NCI-H510A (cell line): ENCODE measurements around the gene ABCD3.

Experiments used
- DNase-seq: peaks from one replicate; lab custom pipeline; 2025; lab: John Stamatoyannopoulos, UW

ABCD3 gene

DNA sequence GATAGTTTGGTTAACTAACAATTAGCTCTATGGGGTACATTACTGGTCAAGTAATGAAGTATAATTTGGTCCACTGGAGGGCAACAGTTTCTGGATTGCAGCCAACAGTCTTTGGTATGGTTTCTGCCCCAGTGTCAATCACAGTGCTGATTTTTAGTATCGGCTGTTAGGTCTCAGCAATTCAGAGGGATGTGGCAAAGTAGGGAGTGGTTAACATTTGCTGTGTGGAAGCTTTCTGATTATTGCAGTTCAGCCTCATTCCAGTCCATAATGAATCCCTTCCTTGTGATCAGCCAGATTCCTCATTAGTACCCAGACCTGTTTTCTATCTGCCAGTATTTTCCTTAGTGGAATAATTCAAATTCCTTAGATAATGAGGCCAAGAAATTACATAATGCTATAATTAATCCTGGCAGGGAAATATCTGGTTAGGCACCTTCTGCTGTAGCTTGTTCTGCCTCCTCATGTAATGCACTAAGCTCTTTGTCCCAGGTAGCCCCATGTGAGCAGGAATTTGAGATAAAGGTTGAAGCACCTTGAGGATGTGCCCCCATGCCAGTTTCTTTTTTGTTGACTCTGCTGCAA is 109.3 kb downstream of the ABCD3 start:
- no peak for DNase-seq

DNA sequence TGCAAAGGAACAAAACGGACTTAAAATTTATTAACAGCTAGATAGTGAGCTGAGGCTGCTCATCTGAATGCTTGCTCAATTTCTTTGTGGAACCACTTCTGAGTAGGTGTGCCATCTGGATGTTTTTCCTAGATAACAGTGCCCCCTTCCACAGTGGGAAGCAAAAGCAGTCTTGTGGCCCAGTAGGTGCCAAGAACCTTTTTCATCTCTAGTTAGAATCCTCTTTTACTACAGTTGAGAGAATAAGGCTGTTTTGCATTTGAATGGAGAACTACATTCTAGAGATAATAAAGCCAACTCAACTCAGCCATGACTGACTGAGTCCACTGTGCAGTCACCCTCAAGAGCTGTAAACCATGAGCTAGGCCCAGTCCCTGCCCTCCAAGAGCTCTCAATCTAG is 110.1 kb downstream of the ABCD3 start:
- no peak for DNase-seq

DNA sequence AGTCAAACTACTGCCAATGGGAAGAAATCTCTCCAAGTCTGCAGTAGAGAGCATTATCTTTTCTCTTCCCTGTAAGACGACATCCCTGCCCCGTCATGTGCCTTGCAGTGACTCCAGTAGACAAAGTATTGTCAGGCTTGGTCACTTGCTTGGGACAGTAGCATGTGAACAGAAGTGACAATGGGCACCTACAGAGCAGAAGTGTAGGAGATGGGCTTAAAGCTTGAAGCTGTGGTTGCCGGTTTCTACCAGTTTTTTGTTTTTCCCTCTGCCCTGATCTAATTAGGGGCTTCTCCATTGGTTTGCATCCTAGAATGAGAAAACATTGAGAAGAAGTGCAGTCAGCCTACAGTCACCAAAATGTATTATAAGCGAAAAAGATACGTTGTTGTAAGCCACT is 110.6 kb downstream of the ABCD3 start:
- no peak for DNase-seq

DNA sequence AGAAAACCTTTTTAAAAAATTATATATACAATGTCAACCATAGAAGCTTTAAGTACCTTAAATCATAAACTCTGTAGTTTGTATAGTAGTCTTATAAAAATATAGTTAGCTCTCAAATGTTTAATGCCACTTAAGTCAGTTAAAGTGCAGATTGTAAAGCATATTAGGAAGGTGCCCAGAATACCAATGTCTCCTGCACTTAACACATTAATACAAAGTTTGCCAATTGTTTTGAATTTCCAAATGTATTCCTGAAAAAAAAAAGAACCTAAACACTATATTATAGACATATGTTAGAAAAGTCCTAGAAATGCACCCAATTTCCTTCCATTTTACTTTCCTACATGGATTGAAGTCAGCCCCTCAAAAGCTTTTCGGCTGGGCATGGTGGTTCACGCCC is 111.2 kb downstream of the ABCD3 start:
- no peak for DNase-seq

DNA sequence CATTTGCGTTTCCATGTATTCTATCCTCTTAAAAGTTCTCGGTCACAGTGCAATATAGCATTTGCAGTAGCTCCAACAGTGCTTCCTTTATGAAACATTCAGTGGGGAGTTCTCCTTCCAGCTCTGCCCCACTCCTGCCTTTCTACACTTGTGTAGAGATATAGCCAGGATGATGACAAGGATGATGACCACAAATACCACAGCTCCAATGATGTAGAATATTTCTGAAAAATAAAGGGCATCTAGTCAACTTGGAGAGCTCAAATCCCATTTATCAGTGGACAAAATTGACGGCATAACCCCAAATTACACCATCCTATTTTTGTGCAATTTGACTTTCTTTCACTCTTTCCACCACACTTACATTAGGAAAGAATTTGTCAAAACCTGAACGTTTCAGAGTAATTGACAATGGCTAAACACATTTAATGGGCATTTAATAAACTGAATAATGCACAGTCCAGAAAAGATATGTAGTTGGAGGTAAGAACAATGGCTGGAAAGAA is 112.2 kb downstream of the ABCD3 start:
- DNase-seq: no peak

DNA sequence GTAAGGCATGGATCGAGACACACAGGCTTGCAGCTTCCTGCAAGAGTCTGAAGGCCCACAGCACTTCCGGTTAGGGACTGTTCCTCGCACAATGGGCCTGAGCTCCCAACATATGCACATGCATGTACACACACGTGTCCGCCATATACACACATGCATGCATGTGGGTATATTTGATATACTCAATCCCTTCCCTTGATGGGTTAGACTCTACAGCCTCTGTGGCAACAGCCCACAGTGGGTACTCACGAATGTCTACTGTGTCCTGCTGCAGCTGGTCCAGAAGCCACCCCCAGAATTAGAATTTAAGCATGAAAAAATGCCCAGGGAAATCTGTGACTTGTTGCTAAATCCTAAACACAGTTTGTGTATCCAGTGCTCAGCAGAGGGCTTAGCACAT is 113.5 kb downstream of the ABCD3 start:
- DNase-seq: no peak

DNA sequence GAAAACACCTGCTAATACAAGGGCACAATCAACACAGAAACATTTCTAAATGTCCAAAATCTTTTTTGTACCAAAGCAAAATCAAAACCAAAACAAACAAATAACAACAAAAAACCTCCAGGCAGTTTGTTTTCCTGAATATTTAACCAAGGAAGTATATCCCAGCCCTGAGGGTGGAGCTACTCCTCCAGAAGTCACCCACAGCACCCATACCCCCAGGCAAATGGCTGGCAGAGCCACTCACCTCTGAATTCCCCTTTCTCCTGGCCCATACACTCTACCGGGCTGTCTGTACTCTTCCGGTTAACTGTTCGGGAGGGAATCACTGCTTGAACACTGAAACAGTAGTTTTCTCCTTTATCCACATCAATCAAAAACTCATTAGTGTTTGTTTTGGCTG is 113.9 kb downstream of the ABCD3 start:
- no peak for DNase-seq

DNA sequence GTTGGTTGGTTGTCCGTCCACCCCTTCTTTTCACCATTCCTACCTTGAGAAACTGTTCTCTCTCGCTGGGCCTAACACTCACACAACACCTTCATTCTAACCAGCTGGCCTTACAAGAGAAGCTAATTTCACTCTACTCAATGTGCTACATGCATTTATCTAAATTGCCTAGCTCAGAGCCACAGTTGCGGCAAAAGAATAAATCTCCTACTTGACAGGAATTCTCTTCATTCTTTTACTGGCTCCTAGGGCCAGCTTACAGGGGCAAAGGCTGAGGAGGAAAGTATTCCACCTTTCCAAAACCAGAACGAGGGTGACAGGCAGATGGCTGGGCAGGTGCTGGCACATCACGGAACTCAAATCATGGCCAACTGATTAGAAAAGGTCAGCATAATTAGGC is 116.9 kb downstream of the ABCD3 start:
- no peak for DNase-seq

DNA sequence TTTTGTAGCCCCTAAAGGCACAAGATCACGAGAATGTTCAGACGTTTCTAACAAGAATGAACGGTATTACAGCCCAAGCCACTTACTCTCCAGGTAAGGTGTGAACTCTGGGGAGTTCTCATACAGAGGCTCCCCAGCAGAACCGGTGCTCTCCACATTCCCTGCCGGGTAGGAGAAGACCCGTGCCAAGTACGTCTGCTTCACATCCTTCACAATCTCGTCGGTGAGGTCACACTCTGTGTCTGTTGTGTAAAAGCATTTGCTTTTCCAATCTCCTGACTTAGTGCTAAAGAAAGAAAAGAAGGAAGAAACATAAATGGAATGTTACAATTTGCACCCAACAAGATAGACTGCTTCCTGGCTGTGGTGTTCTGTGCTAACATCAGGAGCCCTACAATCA is 117.7 kb downstream of the ABCD3 start:
- no peak for DNase-seq

DNA sequence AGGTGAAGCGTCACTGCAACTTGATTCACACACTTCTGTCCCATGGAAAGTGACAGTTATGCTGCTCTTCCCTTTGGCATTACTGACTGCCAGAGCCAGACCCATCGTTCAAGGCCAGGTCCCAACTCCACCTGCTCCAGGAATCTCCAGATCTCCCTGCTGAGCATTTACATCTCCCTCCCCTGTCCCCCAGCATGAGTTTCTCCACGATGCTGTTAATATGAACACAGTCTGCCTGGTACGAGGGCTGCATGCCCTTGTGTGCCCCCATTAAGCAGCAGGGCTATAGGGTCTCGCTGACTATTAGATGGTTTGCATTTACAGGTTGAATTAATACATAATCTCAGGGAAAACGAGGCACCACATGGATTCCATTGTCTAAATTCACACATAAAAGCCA is 119.1 kb downstream of the ABCD3 start:
- no peak for DNase-seq

DNA sequence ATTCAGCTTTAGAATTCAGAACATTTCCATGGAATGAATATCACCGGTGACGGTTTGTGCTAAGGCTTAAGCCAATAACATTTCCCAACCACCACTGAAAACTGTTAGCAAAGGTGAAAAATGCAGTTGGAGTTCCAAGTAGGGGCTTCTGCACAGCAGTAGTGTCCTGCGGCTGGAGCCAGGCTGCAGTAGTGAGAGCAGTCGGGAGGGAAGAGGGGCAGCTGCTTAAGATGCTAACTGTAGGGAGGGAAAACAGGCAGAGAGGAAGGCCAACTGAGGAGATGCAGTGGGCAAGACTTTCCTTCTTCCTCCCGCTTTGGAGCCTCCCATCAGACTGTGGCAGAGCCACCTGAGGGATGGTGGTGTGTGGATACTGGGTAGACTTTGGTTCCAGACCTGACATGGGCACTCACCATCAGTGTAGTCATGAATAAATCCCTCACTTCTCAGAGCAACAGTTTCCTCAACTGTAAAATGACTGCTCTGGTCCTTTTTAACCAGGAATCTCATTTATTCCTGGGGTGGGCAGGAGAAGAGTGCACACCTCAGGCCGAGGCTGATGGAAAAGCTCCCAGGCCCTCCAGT is 120.1 kb downstream of the ABCD3 start:
- no peak for DNase-seq

DNA sequence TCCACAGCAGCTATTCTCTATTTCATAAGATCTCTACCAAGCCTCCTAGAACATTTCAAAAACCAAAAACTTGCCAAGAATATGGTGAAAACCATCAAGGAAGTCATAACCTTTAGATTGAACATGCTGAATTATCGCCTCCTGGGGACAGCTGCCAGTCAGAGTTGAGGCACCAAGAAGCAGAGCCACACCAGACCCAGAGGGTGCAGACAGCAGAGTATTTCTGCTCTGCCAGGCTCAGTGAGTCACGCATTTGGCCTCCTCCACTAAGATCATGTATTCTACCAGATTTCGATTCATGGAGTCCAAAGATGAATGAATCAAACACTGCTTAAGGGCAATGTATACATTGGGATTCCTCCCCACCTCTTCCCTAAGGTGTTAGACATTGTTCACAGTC is 121.3 kb downstream of the ABCD3 start:
- no peak for DNase-seq

DNA sequence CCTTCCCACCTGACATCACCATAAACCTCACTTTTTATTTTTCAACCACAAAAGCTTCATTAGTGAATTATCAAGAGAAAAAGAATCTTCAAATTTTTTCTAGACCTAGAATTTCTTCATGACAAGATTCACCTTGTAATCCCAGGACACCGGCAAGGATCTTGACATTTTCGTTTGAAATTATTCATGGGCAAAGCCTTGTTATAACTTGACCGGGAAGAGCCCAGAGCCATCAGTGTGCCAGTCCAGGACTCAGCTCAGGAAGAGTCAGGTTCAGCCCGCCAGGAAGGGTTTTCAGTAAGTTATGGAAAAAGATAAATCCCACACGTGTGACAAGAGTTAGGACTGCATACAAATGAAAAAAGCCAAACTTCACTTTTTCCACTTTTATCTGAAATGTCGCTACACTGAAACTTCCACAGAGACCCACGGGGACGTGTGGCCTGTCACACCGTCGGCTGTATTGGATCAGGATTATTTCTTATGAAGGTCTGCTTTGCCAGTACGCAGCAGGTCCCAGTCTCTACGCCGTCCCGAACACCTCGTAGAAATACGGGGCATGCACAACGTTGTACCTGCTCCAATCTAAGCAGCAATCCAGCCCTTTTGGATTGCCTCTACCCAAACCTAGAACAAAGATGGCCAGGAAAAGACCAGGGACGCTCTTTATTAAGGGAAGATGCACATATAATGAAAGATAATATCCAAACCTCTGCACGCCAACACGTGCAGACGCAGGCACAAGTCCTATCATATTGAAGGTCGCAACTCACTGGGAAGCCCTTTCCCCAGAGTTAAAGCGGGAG is 122.5 kb downstream of the ABCD3 start:
- no peak for DNase-seq

DNA sequence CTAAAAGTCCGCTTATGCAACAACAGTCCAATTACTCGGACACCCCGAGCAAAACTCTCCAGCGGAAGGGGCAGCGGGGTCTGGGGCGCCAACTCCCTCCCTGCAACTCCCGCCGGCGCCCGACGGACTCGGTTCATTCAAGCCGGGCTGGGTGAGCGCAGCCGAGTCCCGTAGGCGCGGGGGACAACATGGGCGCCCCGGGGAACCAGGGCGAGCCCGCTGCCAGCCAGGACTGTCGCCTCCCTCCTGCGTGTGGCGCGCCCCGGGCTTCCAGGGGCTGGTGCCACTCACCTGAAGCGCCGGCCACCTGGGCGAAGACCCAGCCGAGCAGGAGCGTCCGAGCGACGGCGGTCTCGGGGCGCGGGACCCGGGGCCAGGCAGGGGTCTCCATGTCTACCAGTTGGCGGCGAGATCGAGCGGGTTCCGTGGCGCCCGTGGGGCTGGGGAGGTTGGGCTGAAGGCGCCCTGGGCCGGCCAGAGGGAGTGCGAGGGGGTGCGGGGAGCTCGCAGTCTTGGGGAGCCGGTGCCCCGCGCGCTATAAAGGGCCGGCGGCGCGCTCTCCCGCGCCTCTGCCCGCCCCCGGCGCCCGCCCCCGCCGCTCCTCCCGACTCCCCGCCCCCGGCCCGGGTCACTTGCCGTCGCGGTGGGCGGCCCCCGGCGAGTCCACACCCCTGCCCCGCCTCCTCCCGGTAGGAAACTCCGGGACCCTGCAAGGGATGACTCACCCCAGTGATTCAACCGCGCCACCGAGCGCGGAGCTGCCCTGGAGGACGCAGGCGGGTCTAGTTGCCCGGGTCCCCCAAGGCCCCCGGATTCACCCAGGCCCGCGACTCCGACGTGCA is 123.3 kb downstream of the ABCD3 start, which contains the start of gene F3:
TSS of gene F3 (minus strand) at position 514 of the 842 bp plus-strand sequence. CDS start at position 391, 123 bp downstream.
- peak; percentile 80 for DNase-seq

DNA sequence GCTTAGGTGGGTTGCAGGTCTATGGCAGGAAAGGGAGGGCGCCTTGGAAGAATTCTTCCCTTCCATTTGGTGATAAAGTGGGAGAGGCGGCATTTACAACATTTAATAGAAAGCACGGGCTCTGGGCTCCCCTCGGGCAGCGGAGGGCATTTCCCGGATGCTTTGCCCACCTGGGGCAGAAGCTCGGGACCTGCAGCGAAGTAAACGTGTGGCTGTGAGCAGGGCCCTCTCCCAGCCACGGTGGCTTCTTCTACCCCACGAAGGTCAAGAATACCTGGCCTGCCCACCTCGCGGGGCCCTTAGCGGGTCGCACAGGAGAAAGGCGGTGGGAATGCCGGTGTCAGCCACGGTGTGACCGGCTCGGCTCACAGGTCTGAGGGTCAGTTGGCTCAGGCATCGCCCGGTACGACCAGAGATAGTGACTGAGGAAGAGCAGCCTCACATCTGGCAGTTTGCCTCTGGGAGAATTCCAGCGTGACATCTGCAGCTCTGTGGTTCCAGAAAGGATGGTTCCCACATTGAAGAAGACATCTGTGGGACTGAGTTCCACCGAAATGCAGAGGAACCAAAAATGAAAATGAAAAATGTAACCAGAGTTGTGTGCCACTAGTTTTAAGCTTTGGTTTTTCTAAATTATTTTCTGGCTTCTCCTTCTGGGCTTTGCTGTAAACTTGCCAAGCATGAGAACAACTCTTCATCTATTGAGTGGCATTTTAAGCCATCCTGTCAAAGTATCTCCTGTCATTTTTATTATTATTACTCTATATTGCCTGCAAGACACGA is 124.1 kb downstream of the ABCD3 start:
- no peak for DNase-seq

DNA sequence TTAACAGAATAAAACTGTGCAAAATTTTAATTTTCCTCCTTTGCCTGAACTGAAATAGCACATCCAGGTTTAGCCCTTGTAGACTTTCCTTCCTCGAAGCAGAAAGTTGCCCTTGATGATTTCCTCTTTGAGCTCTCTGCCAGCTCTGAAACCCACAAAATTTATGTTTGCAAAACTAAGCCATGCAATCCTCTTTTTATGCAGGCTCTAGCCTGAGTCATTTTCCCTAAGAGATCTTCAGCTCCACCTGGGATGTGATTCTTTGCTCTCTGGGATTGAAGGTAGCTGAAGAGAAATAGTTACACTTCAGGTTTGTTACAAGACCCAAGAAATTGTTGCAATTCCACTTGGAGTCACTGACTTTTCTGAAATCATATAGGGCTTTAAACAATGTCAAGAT is 124.8 kb downstream of the ABCD3 start:
- no peak for DNase-seq

DNA sequence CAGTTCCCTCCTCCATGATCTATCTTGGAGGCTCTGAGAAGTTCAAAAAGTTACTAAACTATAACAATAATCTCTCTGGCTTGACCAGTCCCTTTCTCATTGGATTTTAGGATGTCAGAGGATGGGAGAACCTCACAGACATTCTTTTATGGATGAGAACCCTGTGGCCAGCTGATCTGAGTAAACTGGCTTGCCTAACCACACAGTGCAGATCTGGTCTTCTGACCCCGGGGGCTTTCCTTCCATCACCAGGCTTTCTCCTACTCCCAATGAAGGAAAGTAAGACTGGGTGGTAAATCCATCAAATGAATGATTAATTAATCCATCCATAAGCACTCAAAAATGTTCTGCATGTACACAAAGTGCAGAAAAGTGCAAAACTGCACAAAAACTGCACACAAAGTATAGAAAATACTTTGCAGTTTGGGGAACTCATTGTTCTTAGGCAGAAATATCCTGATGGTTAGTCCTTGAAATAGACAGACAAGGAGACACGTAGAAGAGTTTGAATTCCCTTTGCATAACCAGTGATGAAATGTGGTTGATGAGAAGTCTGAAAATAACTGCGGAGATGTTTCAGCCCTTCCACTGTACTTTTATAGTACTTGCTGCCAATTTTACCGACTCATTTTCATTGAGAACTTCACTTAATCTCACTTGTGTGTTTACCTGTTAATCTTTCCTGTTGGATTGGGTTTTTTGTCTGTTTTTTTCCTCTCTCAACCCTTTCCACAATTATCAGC is 125.9 kb downstream of the ABCD3 start:
- no peak for DNase-seq

DNA sequence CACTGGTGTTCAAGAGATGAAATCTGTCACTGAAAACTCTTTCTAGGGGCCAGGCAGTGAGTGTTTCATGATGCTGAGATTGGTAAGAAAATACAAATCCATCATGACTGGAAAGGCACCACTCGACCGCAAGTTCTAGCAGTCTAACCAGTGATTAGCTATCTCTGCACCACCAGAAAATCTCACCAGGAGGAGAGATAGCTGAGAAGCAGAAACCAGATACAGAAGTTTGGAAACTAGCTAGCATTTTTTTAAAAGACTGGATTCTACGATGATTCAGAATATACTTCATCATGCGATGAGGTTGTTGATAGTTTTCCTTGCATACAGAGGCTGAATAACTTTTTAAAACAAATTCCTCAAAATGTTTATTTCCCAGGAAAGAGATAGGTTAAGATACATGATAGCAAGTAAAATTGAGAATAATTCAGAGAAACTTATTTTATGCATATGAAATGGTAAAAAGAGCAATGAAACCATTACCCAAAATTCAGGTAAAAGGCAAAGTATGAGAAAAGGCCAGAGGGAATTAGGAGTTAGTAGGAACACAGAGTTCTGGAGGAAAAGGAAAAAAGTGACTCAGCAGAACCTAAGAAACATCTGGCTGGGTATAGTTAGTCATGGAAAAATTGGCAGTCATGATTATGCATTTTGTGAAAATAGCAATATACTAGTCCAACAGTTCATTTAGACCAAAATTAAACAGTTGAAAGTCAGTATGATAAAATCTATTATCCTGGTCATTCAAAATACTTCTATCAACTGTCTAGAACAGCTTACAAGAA is 126.7 kb downstream of the ABCD3 start:
- DNase-seq: no peak

DNA sequence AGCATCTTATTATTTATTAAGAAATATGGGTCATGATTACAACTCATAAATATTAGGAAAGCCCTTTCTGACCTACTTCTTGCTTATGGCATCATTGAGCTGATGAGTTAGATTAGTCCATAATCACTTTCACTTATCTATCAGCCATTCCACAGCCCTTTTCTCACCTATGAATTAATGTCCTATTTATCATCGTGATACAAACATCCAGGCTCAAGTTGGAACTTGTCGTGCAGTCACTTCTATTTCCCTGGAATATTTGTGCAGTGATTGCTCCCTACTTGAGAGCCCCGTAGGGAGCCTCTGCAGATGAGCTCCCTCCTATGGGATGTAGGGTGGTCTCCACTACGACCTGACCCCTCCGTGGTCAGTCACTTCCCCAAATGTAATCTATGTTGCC is 131.5 kb downstream of the ABCD3 start:
- no peak for DNase-seq

DNA sequence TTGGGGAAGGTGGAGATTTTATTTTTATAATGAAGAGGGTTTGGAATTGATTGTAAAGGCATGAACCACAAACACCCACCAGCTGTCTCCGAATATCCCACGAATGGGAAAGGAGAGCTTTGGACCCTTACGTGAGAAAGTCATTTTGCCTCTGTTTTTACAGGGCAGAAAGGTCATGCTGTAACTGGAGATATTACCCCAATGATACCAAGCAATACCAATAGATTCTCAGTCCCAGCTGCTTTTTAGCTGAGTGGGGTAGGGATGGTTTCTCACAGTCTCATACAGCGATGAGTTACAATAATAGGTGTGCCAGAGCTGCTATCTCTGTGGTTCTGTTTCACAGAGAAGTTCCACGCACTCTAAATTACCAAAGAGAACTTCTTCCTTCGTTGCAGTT is 132.2 kb downstream of the ABCD3 start:
- DNase-seq: no peak
